NCI-H2196 (cell line): ENCODE results near the gene TFAP2E.

ENCODE experiments used
- DNase-seq: peaks from one replicate; lab custom pipeline; 2025; ENCODE audit not compliant: unreplicated experiment; lab: John Stamatoyannopoulos, UW

TFAP2E gene

GRCh38 chr1:35640380-35641232 lies 67.5 kb downstream of the TFAP2E start:
- no peak for DNase-seq

- DNase-seq: peak; percentile 98
Measured at GRCh38 chr1:35641233-35641866, 68.2 kb downstream of the TFAP2E start, which contains the start of gene PSMB2. Gene PSMB2 (minus strand): TSS chr1:35641526. CDS start chr1:35641432, 94 bp downstream.

- DNase-seq: no peak
Measured at GRCh38 chr1:35642471-35642955, 69.4 kb downstream of the TFAP2E start.

GRCh38 chr1:35644204-35644603 lies 71.1 kb downstream of the TFAP2E start:
- no peak for DNase-seq
